B cell (primary cell): ENCODE results near the gene TSPAN18.

Experiments
- EZH2 ChIP-seq: IDR thresholded peaks from 2 replicates; pipeline ENCODE4 v1.6.1; 2012; ENCODE audit warnings: borderline replicate concordance, low read depth, mild to moderate bottlenecking, moderate library complexity, low read length; ENCODE audit not compliant: insufficient read depth, poor library complexity, severe bottlenecking
- TF ChIP-seq, protein P1 (sequence below): fragments of 200-600 bp; IDR thresholded peaks from one replicate; pipeline ENCODE4 v1.8.0; 2022; ENCODE audit warnings: antibody characterized with exemption, mild to moderate bottlenecking

DNA sequence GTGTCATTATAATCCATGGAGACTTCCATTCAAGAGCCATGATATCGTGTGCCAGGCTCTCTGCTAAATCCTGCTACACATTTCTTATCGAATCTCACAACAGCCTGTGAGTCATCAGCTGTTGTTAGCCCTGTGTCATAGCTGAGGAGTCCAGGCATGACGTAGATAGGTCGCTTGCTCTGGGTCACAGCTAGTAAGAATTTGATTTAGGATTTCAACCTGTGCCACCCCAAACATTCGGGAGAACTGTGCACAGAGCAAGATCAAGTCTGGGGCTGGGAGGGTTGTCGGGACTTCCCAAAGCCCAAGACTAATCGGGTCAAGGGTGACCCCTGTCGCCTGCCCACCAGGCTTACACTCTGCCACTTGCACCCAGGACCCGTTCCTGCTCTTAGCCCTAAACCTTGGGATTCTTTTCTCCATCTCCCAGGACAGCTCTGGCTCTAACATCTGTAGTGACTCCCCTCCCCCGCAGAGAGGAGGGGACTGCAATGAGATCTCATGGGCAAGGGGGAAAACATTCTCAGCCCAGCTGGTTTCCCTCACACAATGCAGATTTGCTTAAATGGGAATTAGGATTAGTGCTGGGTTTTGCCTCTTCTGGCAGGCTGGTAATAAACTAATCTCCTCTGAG is 34.3 kb downstream of the TSPAN18 start:
- TF ChIP-seq, protein P1, sequence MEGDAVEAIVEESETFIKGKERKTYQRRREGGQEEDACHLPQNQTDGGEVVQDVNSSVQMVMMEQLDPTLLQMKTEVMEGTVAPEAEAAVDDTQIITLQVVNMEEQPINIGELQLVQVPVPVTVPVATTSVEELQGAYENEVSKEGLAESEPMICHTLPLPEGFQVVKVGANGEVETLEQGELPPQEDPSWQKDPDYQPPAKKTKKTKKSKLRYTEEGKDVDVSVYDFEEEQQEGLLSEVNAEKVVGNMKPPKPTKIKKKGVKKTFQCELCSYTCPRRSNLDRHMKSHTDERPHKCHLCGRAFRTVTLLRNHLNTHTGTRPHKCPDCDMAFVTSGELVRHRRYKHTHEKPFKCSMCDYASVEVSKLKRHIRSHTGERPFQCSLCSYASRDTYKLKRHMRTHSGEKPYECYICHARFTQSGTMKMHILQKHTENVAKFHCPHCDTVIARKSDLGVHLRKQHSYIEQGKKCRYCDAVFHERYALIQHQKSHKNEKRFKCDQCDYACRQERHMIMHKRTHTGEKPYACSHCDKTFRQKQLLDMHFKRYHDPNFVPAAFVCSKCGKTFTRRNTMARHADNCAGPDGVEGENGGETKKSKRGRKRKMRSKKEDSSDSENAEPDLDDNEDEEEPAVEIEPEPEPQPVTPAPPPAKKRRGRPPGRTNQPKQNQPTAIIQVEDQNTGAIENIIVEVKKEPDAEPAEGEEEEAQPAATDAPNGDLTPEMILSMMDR, result no peak
- TF ChIP-seq EZH2, result no peak
